IPS-18c (cell line): ENCODE measurements around the gene FFAR3.

Experiments used
- H3K4me3 ChIP-seq: 2 replicates; pipeline ENCODE4 v1.7.0; 2013; ENCODE audit warnings: low read depth, mild to moderate bottlenecking, low read length, moderate library complexity; ENCODE audit not compliant: insufficient read depth
- H3K9me3 ChIP-seq: one replicate; pipeline ENCODE4 v1.6.1; 2013; ENCODE audit warnings: mild to moderate bottlenecking, low read length, moderate library complexity; ENCODE audit not compliant: control insufficient read depth, insufficient read depth

Gene FFAR3, protein sequence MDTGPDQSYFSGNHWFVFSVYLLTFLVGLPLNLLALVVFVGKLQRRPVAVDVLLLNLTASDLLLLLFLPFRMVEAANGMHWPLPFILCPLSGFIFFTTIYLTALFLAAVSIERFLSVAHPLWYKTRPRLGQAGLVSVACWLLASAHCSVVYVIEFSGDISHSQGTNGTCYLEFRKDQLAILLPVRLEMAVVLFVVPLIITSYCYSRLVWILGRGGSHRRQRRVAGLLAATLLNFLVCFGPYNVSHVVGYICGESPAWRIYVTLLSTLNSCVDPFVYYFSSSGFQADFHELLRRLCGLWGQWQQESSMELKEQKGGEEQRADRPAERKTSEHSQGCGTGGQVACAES

DNA sequence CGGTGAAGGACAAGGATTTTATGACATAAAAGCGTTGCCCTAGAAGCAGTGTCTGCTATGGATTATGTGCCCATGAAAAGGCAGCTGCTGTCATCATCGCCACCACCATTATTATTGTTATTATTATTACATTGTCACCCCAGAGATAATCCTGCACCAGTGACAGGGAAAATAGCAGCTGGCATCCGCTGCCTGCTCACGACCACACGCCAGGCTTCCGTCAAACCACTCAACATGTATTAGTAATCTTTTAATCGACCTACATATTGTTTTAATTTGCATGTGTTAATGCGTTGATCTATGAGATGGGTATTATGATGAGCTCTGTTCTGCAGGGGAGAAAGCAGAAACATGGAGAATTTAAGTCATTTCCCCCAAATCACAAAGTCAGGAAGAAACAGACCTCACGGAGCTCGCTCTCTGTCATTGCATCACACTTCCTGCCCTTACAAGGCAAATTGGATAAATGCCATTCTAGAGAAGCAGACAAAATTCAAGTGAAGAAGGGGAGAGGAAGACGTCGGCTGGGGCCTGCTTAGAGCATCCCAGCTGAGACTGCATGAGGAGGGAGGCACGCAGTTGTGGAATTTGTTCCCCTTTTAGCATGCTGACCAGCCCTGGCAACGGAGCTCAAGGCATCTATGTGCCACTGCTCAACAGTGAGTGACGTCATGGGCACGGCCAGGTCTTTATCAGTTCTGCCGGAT is at the start of gene FFAR3:
FFAR3 (plus strand) TSS at position 594 of the 707 bp plus-strand sequence. CDS start 431 bp downstream, outside the sequence.
- H3K4me3 ChIP-seq: no peak within 1 kb of the TSS
- no peaks in the 10 kb centered on the region for H3K9me3 ChIP-seq

DNA sequence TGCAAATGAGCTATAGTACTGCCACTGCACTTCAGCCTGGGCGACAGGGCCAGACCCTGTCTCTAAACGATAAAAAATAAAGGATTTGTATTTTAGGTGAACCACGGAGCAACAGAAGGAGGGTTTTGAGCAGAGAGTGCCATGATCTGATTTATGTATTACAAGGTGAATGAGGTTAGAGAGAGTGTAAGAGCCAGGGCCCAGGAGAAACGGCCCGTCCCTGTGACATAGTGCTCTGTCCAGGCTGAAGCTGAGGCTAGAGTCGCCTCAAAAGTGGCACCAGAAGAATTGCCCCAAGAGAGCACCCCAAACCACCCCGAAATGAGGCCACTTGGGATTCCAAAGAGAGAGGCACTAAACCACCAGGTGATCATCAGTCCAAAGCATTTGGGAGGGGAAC is 49.4 kb upstream of the FFAR3 start:
- no peak overlapping the region for H3K4me3 ChIP-seq
- H3K9me3 ChIP-seq: no peaks in the 10 kb centered on the region

DNA sequence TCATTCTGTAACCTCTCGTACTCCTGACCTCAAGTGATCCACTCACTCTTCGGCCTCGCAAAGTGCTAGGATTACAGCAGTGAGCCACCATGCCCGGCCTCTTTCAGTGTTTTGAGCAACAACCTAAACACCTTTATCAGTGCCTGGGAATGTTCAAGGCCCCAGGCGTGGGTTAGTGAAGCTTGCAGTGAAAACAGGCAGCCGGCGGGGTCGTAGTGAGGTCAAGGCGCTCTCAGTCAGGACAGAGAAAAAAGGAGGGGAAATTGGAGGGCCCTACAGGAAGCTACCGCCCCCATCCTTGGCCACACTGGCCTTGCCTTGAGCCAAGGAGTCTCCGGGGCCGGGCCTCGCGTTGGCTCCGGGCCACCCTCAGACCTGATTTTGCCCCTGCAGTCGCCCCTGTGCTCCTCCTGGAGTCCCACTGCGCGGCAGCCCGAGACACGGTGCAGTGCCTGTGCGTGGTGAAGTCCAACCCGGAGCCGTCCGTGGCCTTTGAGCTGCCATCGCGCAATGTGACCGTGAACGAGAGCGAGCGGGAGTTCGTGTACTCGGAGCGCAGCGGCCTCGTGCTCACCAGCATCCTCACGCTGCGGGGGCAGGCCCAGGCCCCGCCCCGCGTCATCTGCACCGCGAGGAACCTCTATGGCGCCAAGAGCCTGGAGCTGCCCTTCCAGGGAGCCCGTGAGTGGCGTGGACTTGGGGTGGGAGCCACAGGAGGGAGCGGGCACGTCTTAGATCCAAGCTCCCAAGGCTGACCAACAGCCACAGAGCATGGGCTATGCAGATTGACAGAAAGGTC is 48.6 kb upstream of the FFAR3 start:
- H3K9me3 ChIP-seq: no peaks in the 10 kb centered on the region
- H3K4me3 ChIP-seq: no peak overlapping the region

DNA sequence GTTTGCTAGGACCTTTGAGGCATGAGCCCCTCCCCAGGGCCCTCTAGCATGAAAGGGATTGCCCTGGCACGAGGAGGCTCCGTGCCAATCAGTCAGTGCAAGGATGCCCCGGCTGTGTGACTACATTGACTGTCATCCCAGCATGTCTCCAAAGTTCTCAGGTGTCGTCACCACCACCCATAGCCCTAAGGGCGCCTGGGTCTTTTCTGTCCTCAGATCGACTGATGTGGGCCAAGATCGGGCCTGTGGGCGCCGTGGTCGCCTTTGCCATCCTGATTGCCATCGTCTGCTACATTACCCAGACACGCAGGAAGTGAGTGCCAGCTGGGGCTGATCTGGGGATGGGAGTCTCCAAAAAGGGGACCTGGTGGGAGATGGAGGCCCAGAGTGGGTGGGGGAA is 47.9 kb upstream of the FFAR3 start:
- Histone ChIP-seq H3K4me3 (no peak overlapping the region), H3K9me3 (no peaks in the 10 kb centered on the region)

DNA sequence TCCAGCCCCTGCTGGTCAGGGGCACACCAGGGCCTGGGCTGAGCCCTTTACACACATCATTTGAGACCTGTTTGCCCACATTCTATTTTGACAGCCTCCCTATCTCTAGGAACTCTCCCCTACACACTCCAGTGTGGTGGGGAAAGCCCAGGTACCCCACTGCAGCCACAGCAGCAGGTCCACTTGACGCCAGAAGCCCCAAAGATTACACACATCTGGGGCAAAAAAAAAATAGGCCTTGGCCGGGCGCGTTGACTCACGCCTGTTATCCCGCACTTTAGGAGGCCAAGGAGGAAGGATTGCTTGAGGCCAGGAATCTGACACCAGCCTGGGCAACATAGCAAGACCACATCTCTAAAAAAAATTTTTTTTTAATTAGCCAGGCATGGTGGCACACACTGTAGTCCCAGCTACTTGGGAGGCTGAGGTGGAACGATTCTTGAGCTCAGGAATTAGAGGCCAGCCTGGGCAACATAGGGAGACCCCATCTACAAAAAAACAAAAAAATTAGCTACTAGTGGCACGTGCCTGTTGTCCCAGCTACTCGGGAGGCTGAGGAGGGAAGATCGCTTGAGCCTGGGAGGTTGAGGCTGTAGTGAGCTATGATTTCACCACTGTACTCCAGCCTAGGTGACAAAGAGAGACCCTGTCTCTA is 47.3 kb upstream of the FFAR3 start:
- Histone ChIP-seq H3K9me3 (no peaks in the 10 kb centered on the region), H3K4me3 (no peak overlapping the region)

DNA sequence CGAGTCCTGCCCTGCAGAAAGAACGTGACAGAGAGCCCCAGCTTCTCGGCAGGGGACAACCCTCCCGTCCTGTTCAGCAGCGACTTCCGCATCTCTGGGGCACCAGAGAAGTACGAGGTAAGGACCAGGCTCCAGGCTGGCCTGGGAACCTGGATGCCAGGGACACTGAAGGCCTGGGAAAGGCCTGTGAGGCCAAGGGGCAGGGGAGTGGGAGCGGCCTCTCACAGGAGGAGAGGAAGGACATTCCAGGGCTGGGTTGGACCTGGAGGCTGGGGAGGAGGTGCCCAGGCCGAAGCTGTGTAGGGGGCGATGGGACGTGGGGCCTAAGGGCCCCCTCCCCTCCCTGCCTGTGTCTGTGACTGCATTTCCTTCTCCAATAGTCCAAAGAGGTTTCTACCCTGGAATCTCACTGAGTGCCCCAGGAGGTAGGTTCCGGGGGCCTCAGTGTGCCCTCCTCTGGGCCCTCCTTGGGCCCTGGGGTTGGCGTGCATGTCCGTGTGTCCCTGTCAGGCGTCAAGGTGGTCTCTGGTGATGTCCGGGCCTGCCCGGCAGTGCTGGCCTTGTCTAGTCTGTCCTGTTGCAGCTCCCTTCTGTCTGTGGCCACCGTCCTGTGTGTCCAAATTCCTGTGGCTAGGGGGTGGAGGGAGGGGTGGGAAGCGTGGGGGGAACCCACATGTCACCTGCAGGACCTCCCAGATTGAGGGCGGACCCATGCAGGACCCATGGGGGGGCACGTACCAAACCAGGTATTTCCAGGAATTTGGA is 46.2 kb upstream of the FFAR3 start:
- H3K9me3 ChIP-seq: no peaks in the 10 kb centered on the region

DNA sequence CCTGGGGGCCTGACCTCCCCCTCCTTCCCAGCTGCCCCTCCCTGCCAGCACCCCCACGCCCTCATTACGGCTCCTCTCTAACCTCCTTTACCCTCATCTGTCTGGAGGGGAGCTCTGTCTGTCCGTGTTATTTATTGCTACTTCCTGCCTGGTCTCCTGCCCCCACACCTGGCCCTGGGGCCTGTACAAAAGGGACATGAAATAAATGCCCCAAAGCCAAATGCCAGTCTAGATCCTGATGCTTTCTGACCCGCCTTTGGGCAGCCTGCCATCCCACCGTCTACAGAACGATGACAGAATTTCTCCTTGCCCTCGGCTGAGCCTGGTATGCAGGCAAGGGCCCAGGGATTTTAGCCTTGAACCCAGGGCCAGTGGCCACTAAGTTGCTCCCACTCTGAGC is 44.7 kb upstream of the FFAR3 start:
- Histone ChIP-seq H3K9me3 (no peaks in the 10 kb centered on the region), H3K4me3 (no peak overlapping the region)

More for the DNA sequence above, 46.2 kb upstream of the FFAR3 start:
- H3K4me3 ChIP-seq: no peak overlapping the region

DNA sequence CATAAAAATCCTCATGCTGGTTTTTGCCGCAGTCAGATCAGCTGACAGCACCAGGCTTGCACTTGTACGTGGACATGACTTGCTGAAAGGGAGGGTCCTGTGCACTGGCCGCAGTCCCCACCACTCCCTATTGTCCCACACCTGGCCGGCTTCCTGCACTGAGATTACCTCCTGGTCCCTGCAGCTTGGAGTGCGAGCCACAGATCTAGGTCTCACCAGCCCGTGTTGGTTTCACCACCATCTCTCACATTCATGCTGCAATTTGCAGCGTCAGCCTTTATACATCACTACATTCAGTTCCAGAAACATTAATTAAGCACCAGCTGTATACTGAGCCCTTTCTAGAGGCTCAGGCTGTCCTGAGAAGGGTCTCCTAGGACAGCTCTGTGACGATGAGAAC is 44.2 kb upstream of the FFAR3 start:
- no peaks in the 10 kb centered on the region for H3K9me3 ChIP-seq

DNA sequence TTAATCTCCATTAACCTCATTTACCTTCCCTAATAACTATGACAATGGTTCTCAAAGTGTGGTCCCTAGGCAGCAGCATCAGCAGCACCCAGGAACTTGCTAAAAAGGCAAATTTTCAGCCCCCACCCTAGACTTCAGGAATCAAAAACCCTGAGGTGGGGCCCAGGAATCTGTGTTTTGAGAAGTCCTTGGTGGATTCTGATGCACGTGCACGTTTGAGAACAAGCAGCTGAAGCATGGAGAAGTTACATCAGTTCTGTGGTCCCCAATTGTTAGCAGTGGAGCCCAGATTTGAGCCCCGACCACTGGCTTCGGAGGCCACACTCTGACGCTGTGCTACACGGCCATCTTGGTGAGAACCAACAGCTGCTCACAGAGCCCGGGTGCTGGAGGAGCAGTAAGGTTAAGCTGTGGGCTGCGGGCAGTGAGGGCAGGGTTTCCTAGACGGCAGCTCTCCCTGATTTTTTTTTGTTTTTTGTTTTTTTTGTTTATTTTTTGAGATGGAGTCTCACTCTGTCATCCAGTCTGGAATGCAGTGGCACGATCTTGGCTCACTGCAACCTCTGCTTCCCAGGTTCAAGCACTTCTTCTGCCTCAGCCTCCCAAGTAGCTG is 43.3 kb upstream of the FFAR3 start:
- no peak overlapping the region for H3K4me3 ChIP-seq

More for the DNA sequence above, 44.2 kb upstream of the FFAR3 start:
- no peak overlapping the region for H3K4me3 ChIP-seq

DNA sequence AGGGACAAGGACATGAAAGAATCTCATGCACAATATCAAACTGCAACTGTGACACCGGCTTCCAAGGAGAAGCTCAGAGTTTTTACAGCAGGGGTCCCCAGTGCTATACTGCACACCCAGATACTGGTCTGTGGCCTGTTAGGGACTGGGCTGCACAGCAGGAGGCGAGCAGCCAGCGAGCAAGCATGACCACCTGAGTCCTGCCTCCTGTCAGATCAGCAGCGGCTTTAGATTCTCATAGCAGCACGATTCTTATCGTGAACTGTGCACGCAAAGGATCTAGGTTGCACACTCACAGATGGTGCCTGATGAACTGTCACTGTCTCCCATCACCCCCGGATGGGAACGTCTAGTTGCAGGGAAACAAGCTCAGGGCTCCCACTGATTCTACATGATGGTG is 42.4 kb upstream of the FFAR3 start:
- no peaks in the 10 kb centered on the region for H3K9me3 ChIP-seq
- no peak overlapping the region for H3K4me3 ChIP-seq

More for the DNA sequence above, 43.3 kb upstream of the FFAR3 start:
- no peaks in the 10 kb centered on the region for H3K9me3 ChIP-seq

DNA sequence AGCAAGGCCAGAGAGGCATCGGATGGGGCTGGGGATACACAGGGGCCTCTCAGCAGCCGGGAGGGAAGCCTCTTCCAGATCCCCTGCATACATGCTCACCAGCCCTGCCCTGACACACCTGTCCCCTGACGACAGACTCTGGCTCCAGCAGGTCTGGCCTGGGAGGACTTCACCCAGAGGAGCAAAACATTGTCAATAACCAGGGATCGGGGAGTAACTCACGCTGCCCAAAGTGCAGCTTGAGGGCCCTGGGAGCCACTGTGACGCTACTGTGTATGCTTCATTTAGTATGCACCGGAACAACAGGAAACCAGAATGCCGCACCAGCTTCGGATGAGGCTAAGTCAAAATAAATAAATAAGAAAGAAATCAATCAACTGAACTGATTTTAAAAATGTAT is 41.7 kb upstream of the FFAR3 start:
- Histone ChIP-seq H3K4me3 (no peak overlapping the region), H3K9me3 (no peaks in the 10 kb centered on the region)

DNA sequence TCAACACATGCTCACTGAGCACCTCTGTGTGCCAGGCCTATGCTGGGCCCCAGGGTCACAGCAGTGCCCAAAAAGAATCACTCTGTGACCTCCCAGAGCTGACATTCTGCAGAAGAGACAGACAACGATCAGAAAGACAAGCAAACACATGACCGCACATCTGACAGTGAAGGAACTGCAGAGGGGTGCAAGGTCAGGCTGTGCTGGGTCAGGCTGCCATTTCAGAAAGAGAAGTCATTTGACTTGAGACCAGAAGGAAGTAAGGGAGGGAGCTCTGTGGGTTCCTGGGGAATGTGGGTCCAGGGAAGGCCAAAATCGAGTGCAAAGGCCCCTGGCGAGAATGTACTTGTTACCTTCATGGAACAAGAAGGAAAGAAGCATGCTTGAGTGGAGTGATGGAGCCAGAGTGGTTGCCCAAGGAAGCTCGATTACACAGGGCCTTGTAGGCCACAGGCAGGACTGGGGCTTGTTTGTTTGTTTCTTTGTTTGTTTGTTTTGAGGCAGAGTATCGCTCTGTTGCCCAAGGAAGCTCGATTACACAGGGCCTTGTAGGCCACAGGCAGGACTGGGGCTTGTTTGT is 40.7 kb upstream of the FFAR3 start:
- peaks cover 2% of the 10 kb centered on the region for H3K9me3 ChIP-seq

DNA sequence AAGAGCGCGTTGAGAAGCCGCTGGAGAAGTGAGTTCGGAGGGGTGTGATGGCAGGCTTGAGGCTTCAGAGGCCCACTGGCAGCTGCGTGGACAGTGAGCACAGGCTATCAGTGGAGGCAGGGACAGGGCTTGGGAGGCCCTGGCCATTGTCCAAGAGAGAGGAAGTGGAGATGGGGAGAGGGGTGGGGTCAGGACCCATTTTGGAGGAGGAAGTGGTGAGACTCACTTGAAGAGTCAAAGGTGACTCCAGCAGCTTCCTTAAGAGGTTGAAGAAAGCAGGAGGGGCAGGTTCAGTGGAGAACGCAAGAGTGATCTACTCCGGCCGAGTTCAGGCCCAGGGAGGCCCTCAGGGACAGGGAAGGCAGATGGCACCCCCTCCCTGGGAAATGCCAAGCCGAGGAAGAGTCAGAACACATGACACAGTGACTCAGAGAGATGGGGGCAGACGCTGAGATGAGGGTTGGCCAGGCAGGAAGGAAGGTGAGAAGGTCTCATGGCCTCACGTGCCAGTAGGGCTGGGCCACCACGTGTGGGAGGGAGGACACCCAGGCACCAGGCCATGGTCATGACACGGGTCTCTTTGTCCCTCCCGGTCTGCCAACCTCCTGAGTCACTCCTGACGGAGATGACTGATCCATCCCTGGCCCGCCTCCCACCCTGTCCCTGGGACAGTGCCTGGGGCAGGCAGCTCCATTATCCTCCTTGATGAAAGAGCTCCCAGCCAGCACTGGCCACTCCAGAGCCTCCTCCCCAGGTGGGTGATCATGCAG is 39.4 kb upstream of the FFAR3 start:
- peaks cover 2% of the 10 kb centered on the region for H3K9me3 ChIP-seq

More for the DNA sequence above, 40.7 kb upstream of the FFAR3 start:
- H3K4me3 ChIP-seq: no peak overlapping the region

DNA sequence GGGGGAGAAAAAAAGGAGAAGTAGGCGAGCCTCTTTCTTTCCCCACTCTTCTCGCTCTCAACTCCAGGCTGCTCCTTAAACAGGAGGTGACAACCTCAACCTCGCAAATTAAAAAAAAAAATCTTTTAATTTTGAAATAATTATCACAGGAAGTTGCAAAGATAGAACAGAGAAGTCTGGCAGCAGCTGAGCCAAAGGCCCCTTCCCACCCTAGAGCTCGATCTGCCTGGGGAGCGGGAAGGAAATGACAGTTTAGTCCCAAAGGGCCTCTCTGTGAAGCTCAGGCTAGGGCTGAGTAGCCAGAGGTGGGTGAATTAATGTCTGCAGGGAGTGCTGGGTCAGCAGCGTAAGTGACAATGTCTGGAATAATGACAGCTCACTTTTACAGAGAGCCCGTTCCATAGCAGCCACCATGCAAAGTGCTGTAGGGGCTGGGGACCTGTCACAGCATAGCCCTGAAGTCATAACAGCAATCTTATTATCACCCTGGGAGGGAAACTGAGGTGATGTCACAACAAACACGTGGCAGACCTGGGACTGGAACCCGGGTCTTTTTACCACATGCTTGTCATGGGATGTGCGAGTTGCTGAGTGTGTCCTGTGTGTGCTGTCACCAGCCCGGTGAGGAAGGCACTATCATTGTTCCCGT is 38.1 kb upstream of the FFAR3 start:
- peaks cover 2% of the 10 kb centered on the region for H3K9me3 ChIP-seq

More for the DNA sequence above, 39.4 kb upstream of the FFAR3 start:
- no peak overlapping the region for H3K4me3 ChIP-seq

DNA sequence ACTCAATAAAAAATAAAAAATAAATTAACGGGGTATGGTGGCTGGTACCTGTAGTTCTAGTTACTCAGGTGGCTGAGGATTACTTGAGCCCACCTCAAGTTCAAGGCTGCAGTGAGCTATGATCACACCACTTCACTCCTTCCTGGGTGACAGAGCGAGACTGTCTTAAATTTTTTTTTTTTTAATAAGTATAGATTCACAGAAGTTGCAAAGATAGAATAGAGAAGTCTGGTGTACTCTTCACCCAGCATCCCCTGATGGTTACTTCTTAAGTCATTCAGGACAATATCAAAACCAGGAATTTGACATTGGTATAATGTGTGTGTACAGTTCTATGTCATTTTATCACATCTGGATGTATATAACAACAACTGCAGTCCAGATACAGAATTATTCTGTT is 37.0 kb upstream of the FFAR3 start:
- H3K4me3 ChIP-seq: no peak overlapping the region
- H3K9me3 ChIP-seq: peaks cover 2% of the 10 kb centered on the region

More for the DNA sequence above, 38.1 kb upstream of the FFAR3 start:
- H3K4me3 ChIP-seq: no peak overlapping the region
